Mesendoderm (in vitro differentiated cells): ENCODE measurements around the gene GADL1.

Experiments
- DNase-seq: peaks from one replicate; pipeline ENCODE4 v3.0.0; 2013
- H2AK5ac ChIP-seq: 2 replicates; pipeline ENCODE4 v1.6.1; 2013; ENCODE audit warnings: low read length, inconsistent platforms
- H2BK120ac ChIP-seq: 2 replicates; pipeline ENCODE4 v1.6.1; 2013; ENCODE audit warnings: low read depth, mild to moderate bottlenecking, low read length, moderate library complexity, mixed read lengths
- H2BK15ac ChIP-seq: replicated peaks from 2 replicates; pipeline ENCODE4 v1.6.1; 2013; ENCODE audit warnings: low read depth, mild to moderate bottlenecking, moderate library complexity
- H2BK5ac ChIP-seq: 2 replicates; pipeline ENCODE4 v1.6.1; 2013; ENCODE audit warnings: low read length, inconsistent platforms
- H3K18ac ChIP-seq: 2 replicates; pipeline ENCODE4 v1.6.1; 2013; ENCODE audit warnings: mild to moderate bottlenecking, low read length, mixed read lengths
- H3K23ac ChIP-seq: one replicate; pipeline ENCODE4 v1.6.1; 2013; ENCODE audit warnings: low read length
- H3K27ac ChIP-seq: 2 replicates; pipeline ENCODE4 v1.5.1; 2013; ENCODE audit warnings: low read depth, mild to moderate bottlenecking, inconsistent platforms, low read length, moderate library complexity
- H3K27me3 ChIP-seq: 2 replicates; pipeline ENCODE4 v1.6.1; 2013; ENCODE audit warnings: low read length, control low read depth, mild to moderate bottlenecking, inconsistent platforms; ENCODE audit not compliant: insufficient read depth, poor library complexity
- H3K36me3 ChIP-seq: 2 replicates; pipeline ENCODE4 v1.6.1; 2013; ENCODE audit warnings: low read length, inconsistent platforms; ENCODE audit not compliant: control insufficient read depth, insufficient read depth
- H3K4ac ChIP-seq: one replicate; pipeline ENCODE4 v1.6.1; 2013; ENCODE audit warnings: low read depth, mild to moderate bottlenecking, low read length, moderate library complexity
- H3K4me1 ChIP-seq: 2 replicates; pipeline ENCODE4 v1.6.1; 2013; ENCODE audit warnings: low read depth, low read length, inconsistent platforms; ENCODE audit not compliant: control insufficient read depth
- H3K4me2 ChIP-seq: 2 replicates; pipeline ENCODE4 v1.6.1; 2013; ENCODE audit warnings: low read length
- H3K4me3 ChIP-seq: 2 replicates; pipeline ENCODE4 v1.5.1; 2013; ENCODE audit warnings: mild to moderate bottlenecking, low read length
- H3K56ac ChIP-seq: one replicate; pipeline ENCODE4 v1.6.1; 2013; ENCODE audit warnings: low read length
- H3K79me1 ChIP-seq: 2 replicates; pipeline ENCODE4 v1.6.1; 2013; ENCODE audit warnings: low read length, inconsistent platforms
- H3K79me2 ChIP-seq: 2 replicates; pipeline ENCODE4 v1.6.1; 2013; ENCODE audit warnings: mild to moderate bottlenecking, low read length; ENCODE audit not compliant: control insufficient read depth, insufficient read depth
- H3K9ac ChIP-seq: 2 replicates; pipeline ENCODE4 v1.6.1; 2013; ENCODE audit warnings: low read length, inconsistent platforms
- H4K5ac ChIP-seq: one replicate; pipeline ENCODE4 v1.6.1; 2013; ENCODE audit warnings: low read length
- H4K8ac ChIP-seq: one replicate; pipeline ENCODE4 v1.6.1; 2013; ENCODE audit warnings: low read depth, mild to moderate bottlenecking, control low read depth, low read length, moderate library complexity
- WGBS: extraction: QIAGEN DNeasy Blood & Tissue Kit; methylation state at CpG from one replicate; pipeline ENCODE4 v1.1.7; 2013; ENCODE audit warnings: low lambda C conversion rate, missing lambda C conversion rate; ENCODE audit not compliant: insufficient coverage; ENCODE audit errors: extremely low coverage; 5-methylcytosine and 5-hydroxymethylcytosine counted together

GADL1 gene

DNA sequence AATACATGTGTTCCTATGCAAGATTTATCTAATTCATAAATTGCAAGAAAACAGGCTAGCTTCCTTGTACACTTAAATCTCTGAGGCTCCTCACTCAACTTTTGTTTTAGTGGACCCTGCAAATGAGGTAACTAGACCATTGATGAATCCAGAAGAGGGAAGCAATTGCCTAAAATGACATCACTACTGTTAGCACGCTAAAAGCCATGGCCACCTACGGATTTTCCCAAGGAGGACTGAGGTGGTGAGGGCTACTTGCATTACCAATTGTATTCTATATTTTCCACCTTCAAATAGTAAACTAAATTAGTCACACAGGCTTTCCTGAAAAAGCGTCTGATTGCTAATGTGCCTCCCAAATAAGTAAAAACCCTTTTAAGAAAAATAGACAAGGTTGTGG, 140.7 kb downstream of the GADL1 start:
- H2BK120ac ChIP-seq, result no peak overlapping the region
- H3K27me3 ChIP-seq, result no peaks in the 10 kb centered on the region
- no peaks in the 10 kb centered on the region for H3K79me2 ChIP-seq
- no peak overlapping the region for H3K4me3 ChIP-seq
- H3K56ac ChIP-seq, result no peak overlapping the region
- no peak overlapping the region for H3K18ac ChIP-seq
- WGBS, result no CpG with 5 or more reads among the region's 3 CpGs
- no peak overlapping the region for H3K4ac ChIP-seq
- DNase-seq, result no peak
- no peak overlapping the region for H2BK15ac ChIP-seq
- H4K5ac ChIP-seq, result peak overlapping the region; percentile 42
- H3K4me1 ChIP-seq, result no peaks in the 10 kb centered on the region
- H3K27ac ChIP-seq, result no peak overlapping the region
- no peak overlapping the region for H2BK5ac ChIP-seq
- no peak overlapping the region for H3K4me2 ChIP-seq
- no peaks in the 10 kb centered on the region for H3K79me1 ChIP-seq
- H4K8ac ChIP-seq, result no peak overlapping the region
- H3K36me3 ChIP-seq, result no peaks in the 10 kb centered on the region
- no peak overlapping the region for H2AK5ac ChIP-seq
- H3K23ac ChIP-seq, result no peak overlapping the region
- no peak overlapping the region for H3K9ac ChIP-seq

DNA sequence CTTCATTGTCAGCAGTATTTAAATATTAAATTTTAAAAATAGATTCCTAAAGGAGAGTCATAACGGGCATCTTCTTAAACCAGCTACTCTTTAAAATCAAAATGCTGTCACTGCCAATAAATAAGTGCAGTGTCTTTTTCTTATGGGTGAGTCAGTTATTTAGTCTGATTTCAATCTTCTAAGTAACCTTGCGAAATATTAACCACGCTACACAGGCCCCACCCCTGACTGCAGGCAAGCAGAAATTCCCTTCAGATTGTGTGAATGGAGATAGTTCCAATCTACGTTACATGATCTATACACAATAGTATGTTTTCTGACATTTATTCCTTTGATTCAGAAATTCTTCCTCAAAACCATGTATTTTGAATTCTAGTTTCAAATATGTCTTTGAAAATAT, 141.5 kb downstream of the GADL1 start:
- no peak for DNase-seq
- H2BK120ac ChIP-seq, result no peak overlapping the region

GRCh38 chr3:30752491-30752890, 142.0 kb downstream of the GADL1 start:
- Histone ChIP-seq H3K4me3 (no peak overlapping the region), H2BK5ac (no peak overlapping the region), H3K23ac (no peak overlapping the region), H3K9ac (no peak overlapping the region), H2BK120ac (no peak overlapping the region), H3K4me2 (no peak overlapping the region), H3K27me3 (no peaks in the 10 kb centered on the region), H3K56ac (no peak overlapping the region), H3K79me1 (no peaks in the 10 kb centered on the region), H3K27ac (no peak overlapping the region), H3K4ac (no peak overlapping the region), H3K36me3 (no peaks in the 10 kb centered on the region), H3K4me1 (no peaks in the 10 kb centered on the region), H4K5ac (no peak overlapping the region), H3K79me2 (no peaks in the 10 kb centered on the region), H2BK15ac (no peak overlapping the region), H2AK5ac (no peak overlapping the region), H3K18ac (no peak overlapping the region), H4K8ac (no peak overlapping the region)
- no peak for DNase-seq
- WGBS, result no CpG with 5 or more reads among the region's 5 CpGs

More for the DNA sequence above, 141.5 kb downstream of the GADL1 start:
- Histone ChIP-seq H3K9ac (no peak overlapping the region), H3K27ac (no peak overlapping the region), H3K56ac (no peak overlapping the region), H3K4me2 (no peak overlapping the region), H3K79me2 (no peaks in the 10 kb centered on the region), H3K4ac (no peak overlapping the region), H3K36me3 (no peaks in the 10 kb centered on the region), H2BK5ac (no peak overlapping the region), H3K4me1 (no peaks in the 10 kb centered on the region), H2BK15ac (no peak overlapping the region), H2AK5ac (no peak overlapping the region), H3K23ac (no peak overlapping the region), H3K27me3 (no peaks in the 10 kb centered on the region), H4K5ac (no peak overlapping the region), H4K8ac (no peak overlapping the region), H3K79me1 (no peaks in the 10 kb centered on the region), H3K18ac (no peak overlapping the region), H3K4me3 (no peak overlapping the region)
- WGBS, result no CpG with 5 or more reads among the region's 4 CpGs

DNA sequence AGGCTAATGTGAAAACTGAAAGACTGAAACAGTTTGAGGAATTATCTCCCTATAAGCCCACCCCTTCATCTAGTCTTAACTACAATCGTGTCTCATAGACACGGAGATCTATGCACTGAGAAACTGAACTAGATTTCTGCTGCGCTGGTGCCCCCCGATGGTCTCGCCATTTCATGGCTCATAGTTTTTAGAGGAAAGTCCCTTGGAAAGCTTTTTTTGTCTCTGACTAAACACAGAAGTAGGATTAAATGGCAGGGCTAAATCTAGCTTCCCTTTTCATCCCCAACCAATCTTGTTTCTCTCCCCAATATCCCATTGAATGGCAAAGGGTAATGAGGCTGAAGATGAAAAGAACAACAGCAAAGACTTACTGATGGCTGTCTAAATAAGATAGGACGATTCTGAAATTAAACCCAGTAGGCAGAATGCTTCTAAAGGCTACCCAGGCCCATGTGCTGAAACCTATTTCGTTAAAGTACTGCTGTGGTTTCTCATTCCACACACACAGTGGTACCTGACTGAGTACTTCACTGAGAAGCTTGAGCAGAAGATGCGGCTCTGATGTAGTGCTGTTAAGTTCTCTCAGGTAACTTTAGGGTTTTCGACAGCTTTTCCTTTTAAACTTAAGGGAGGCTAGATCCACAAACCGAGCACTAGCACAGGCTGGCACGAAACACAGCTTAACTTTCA, 142.7 kb downstream of the GADL1 start:
- no peak overlapping the region for H2BK15ac ChIP-seq
- H4K5ac ChIP-seq, result no peak overlapping the region
- H2BK120ac ChIP-seq, result no peak overlapping the region
- H3K4me1 ChIP-seq, result no peaks in the 10 kb centered on the region
- DNase-seq, result peak; percentile 58
- no peak overlapping the region for H3K23ac ChIP-seq
- no peak overlapping the region for H3K56ac ChIP-seq
- no peak overlapping the region for H3K4me2 ChIP-seq
- no peaks in the 10 kb centered on the region for H3K36me3 ChIP-seq
- no peak overlapping the region for H2AK5ac ChIP-seq
- H3K18ac ChIP-seq, result no peak overlapping the region
- no peak overlapping the region for H3K27ac ChIP-seq
- no CpG with 5 or more reads among the region's 11 CpGs for WGBS
- H3K9ac ChIP-seq, result no peak overlapping the region
- H4K8ac ChIP-seq, result no peak overlapping the region
- H3K4ac ChIP-seq, result no peak overlapping the region
- no peak overlapping the region for H3K4me3 ChIP-seq
- H3K79me2 ChIP-seq, result no peaks in the 10 kb centered on the region
- no peak overlapping the region for H2BK5ac ChIP-seq
- no peaks in the 10 kb centered on the region for H3K79me1 ChIP-seq
- H3K27me3 ChIP-seq, result no peaks in the 10 kb centered on the region

DNA sequence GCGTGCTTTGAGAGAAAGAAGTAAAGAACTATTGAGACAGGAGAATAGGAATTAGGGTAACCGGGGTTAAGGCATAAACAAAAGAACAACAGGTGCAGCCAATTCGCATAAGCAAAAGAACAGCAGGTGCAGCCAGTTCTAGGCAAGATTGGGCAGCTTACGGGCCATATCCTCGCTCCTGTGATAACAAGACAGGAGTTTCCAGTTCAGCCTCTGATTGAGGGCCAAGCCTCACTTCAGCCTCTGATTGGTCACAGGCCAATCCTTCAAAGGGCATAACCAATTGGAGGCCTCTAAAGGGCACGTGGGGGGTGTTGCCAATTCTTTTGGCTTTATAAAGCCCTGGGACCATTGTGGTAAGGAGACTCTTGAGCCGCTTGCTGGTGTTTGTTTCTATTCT, 143.5 kb downstream of the GADL1 start:
- DNase-seq, result peak; percentile 55
- H2BK5ac ChIP-seq, result no peak overlapping the region

GRCh38 chr3:30749230-30749629, 145.2 kb downstream of the GADL1 start:
- H4K8ac ChIP-seq, result no peak overlapping the region
- H3K79me2 ChIP-seq, result no peaks in the 10 kb centered on the region
- H3K4ac ChIP-seq, result no peak overlapping the region
- no peak overlapping the region for H3K4me3 ChIP-seq
- no peak overlapping the region for H2BK5ac ChIP-seq
- no peak overlapping the region for H3K18ac ChIP-seq
- H3K79me1 ChIP-seq, result no peaks in the 10 kb centered on the region
- H4K5ac ChIP-seq, result no peak overlapping the region
- no peak overlapping the region for H3K4me2 ChIP-seq
- no peak overlapping the region for H3K27ac ChIP-seq
- H3K27me3 ChIP-seq, result no peaks in the 10 kb centered on the region
- DNase-seq, result peak; percentile 13
- no peak overlapping the region for H2AK5ac ChIP-seq
- H3K23ac ChIP-seq, result no peak overlapping the region
- no peaks in the 10 kb centered on the region for H3K4me1 ChIP-seq
- H3K9ac ChIP-seq, result no peak overlapping the region
- no peak overlapping the region for H3K56ac ChIP-seq
- no peaks in the 10 kb centered on the region for H3K36me3 ChIP-seq
- H2BK15ac ChIP-seq, result peak overlapping the region; percentile 11
- no peak overlapping the region for H2BK120ac ChIP-seq

More for the DNA sequence above, 143.5 kb downstream of the GADL1 start:
- H2AK5ac ChIP-seq, result no peak overlapping the region
- no peaks in the 10 kb centered on the region for H3K4me1 ChIP-seq
- no peaks in the 10 kb centered on the region for H3K79me2 ChIP-seq
- no peak overlapping the region for H3K9ac ChIP-seq
- no peak overlapping the region for H2BK15ac ChIP-seq
- no peaks in the 10 kb centered on the region for H3K27me3 ChIP-seq
- no peak overlapping the region for H3K4me3 ChIP-seq
- H2BK120ac ChIP-seq, result no peak overlapping the region
- no peak overlapping the region for H3K4me2 ChIP-seq
- no peak overlapping the region for H4K5ac ChIP-seq
- H4K8ac ChIP-seq, result no peak overlapping the region
- no peak overlapping the region for H3K23ac ChIP-seq
- H3K18ac ChIP-seq, result no peak overlapping the region
- H3K36me3 ChIP-seq, result no peaks in the 10 kb centered on the region
- no peak overlapping the region for H3K56ac ChIP-seq
- no peak overlapping the region for H3K27ac ChIP-seq
- no peaks in the 10 kb centered on the region for H3K79me1 ChIP-seq
- WGBS, result no CpG with 5 or more reads among the region's 7 CpGs
- no peak overlapping the region for H3K4ac ChIP-seq
